Stimulated activated CD4-positive, alpha-beta T cell treated with anti-CD3 and anti-CD28 coated beads, Interleukin-12 subunit alpha, Interleukin-12 subunit beta, amount 100 ng/mL, for 48 hours (primary cell): ENCODE measurements around the gene NR2C2.
"Not testable (repeated sequence)": the region's sequence is repeated elsewhere in the genome, so short reads cannot be mapped to it uniquely, and the experiment has no call there.

Source experiments
- DNase-seq, 3 donors: peaks; one replicate each; pipeline ENCODE4 v3.0.0-alpha.2; 2020; ENCODE audit warnings: low read depth in 2 of 3, low spot score in 1 of 3

NR2C2 gene

GRCh38 chr3:14947100-14947885 is at the start of gene NR2C2:
TSS of gene NR2C2 (plus strand) at chr3:14947583. CDS start at chr3:15003915, 56,332 bp downstream.
- peak; percentile 67 to 82 (median 74) for DNase-seq

DNA sequence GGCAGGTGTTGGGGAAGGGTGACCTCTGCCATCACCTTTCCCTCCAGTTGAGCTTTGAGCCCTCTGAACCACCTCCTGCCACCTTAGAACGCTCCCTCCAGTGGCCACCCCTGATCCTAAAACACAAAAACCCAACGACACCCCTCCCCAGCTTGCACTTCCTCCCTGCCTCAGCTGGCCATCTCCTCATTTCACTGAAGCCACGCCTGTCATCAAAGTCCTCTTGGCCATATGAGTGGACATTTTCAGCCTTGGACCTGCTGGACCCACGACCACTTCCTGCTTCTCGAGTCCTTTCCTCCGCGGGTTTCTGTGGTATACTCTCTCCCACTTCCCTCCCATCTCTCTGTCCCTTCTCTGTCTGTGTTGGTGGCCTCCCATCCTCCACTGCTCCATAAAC is 48.5 kb upstream of the NR2C2 start:
- no peak for DNase-seq

DNA sequence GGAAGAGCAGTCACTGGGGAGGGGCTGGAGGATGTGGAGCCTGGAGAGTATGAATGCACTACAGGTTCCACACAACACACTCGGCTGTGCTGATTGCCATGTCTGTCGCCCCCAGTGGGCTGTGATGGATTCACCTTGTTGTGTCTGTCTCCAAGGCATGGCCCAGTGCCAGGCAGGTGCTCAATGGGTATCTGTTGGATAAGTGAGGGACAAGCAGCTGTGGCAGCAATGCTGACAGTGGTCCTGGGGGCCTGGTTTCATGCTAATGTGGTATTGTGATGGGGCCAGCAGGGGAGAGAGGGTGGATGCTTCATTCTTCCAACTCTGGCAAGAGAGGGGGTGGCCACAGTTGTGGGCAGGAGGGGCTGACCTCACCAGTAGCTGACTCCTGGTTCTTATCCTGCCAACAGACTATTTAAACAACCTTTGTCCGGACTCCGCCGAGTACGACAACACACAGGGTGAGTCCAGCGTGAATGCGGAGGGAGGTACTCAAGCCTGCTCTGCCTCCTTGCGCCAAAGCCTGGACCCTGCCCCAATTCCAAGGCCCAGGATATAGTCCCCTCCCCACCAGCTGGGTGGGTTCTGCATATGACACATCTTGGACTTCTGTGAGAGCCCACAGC is 47.3 kb upstream of the NR2C2 start:
- DNase-seq = no peak

DNA sequence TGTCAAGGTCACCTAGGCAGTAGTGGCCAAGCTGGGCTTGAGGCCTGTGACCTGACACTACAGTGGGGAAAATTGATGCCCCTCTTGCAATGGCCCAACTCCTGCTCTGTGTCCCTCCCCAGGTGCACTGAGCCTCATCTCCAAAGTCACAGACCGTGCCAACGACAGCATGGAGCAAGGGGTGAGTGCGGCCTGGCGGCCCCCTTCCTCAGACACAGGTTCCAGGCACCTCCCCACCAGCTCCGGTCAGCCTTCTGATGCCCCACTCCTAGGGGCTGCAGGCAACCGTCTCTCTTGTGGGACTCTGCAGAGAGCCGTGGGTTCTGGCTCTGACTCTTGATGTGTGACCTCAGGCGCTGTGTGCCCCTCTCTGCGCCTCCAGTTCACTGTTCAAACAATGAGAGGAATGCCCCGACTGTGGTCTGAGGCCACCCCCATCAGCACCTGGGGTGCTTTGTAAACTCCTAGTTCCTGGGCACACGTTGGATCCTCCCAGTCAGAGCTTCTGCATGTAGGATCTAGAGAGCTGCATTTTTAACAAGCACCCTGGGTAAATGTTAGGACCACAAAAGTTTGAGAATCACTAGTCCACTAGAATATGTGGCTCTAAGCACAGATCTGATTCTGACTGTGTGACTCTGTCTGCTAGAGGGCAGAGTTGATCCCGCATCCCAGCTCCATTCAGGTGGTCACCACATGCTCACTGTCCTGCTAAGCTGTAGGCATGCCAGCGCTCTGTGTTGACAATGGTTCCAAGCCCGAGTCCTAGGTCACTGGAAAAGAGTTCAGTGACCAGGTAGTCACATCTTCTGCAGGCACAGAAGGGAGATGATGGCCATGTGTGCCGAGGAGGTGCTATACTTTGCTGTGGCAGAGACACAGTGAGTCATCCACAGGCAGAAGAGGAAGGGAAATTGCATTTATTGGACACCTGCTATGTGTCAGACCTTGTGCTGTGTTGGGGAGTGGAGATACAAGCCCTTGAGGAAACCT is 46.2 kb upstream of the NR2C2 start:
- DNase-seq = no peak

- DNase-seq = no peak
These were observed 44.7 kb upstream of the NR2C2 start for GRCh38 chr3:14902719-14903118.

- DNase-seq = not testable (repeated sequence)
These were observed 43.9 kb upstream of the NR2C2 start for GRCh38 chr3:14903501-14903900.

GRCh38 chr3:14905055-14905657 is 42.2 kb upstream of the NR2C2 start:
- no peak for DNase-seq

DNA sequence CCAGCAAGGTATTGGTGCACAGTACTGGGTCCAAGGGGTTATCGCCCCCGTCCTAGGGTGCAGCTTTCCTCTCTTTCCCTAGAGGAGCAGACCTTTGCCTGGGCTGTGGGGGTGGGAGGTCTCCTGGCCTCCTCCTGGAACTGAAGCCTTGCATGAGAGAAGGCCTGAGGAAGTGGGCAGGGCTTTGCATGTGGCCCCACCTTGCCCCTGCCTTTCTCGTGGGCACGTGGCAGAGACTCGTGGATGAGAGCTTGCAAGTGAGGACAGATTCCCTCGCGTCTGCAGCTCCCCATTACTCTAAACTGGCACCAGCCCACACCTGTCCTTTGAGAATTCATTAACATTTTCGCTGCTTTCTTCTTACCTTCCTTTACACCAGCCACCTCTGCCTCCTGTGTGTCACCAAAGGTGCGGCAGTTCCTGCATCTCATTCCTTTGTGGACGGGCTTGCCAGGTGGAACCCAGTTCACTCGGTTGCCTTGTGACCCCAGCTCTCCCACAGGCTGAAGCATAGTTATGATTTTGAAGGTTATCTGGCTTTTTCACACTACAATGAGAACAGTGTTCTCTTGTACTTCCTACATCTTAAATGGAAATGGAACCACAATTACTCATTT is 40.9 kb upstream of the NR2C2 start:
- no peak for DNase-seq

DNA sequence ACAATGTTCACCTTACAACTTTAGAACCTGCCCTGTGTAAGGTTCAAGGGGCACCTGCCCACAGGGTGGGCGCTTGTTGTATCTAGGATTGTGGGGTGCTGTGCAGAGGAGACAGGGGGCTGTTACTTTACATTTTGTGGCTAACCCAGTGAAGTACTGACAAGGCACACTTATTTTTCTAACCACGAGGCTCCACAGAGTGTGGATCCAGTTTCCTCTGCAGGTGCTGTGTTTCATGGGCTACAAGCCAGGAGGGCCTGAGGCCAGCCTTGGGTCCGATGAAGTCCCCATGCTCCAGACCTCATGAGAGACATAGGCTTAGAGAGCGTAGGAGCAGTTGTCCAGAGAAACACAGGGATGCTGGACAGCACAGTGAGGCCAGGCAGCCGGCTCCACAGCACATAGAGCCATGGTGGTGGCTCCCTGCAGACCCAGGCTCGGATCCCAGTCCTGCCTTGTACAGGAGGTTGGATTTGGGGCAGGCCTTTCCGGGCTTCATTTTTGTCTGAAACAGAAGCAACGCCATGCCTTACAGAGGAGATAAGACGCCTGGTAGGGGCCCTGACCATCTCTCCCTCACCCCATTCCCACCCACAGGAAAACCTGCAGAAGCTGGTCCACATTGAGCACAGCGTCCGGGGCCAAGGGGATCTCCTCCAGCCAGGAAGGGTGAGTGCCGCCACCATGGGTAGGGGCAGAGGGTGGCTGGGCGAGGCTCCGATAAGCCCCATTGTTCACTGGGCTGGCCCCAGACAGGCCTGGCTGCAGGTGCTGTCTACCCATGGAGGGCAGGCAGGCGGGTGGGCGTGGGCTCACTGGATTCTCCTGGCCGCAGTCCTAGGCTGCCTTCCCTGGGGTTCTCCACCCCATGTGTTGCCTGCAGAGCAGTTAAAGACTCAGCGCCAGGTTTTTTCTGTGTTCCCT is 40.1 kb upstream of the NR2C2 start:
- DNase-seq = no peak

GRCh38 chr3:14909250-14909649 is 38.1 kb upstream of the NR2C2 start:
- no peak for DNase-seq

DNA sequence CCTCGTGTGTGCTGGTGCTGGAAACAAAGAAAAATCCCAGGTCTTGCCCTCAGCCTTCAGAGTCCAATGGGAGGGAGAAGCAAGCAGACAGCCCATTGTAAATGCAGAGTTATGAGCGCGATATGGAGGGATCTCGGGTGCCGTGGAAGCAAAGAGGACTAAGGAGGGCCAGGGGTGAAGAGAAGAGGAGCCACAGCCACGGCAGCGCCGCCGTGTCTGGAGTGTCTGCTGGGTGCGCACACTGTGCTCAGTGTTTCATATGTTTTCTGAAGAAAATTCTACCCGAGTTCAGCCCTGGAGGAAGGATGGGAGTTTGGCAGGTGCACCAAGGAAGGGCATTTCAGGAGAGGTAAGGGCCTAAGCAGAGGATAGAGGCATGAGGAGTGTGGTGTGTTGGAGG is 35.7 kb upstream of the NR2C2 start:
- no peak for DNase-seq

- no peak for DNase-seq
These were observed 34.1 kb upstream of the NR2C2 start for GRCh38 chr3:14913071-14913925.

DNA sequence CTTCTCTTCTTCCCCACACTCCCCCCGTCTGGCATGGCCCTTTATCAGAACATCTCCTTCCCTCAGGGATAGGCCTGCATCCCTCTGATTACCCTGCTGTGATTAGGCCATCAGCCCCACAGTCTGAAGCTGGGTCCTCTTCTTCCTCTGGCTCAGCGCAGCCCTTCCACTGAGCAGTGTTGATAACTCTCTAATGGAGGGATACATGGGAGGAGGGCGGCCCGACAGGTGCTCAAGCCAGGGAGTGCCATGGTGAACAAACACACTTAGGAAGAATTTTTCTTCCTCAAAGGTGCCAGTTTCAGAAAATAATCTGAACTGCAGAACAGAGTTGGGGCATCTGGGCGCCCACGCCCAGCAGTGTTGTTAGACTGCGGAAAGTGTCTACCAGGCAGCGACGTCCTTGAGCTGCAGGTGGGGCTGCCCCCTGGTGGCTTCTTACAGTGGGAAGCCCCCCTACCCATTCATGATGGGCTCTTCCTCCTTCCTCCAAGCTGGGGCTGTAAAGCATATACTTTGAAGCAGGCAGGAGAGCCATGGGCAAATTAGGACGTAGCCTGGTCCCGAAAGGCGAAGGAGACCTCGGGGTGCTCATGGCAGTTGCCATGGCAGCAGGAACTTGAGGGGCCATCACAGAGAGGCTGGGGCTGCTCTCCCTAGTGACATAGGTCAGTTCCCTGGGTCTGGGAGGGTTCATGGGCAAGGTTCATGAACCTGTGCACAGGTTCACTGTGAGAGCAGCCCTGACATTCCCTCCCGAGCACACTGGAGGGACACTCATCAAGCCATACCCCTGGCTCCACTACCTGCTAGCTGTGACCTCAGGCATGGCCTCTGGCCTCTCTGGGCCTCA is 33.2 kb upstream of the NR2C2 start:
- no peak for DNase-seq

GRCh38 chr3:14914779-14915117 is 32.6 kb upstream of the NR2C2 start:
- DNase-seq = no peak

- no peak for DNase-seq
These were observed 31.7 kb upstream of the NR2C2 start for GRCh38 chr3:14915636-14916222.

DNA sequence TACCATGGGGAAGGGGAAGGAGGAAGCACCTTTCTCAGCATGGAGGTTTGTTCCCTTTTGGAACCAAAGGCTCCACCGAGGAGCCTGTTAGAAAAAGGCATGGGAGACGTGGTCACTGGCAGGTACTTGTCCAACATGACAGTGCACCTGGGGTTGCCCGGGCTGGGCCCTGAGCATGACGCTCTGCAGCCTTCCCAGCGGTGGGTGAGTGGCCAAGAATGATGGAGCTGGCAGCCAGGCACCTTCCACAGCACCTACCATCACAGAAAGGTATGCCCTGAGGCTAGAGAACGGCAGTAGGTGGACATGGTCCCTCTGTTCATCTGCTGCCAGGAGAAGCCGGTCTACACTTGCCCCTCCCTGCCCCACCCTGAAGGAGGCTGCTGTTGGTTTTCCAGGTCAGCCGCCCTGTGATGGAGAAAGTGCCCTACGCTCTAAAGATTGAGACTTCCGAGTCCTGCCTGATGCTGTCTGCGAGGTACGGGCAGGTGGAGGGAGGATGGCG is 29.0 kb upstream of the NR2C2 start:
- no peak for DNase-seq

GRCh38 chr3:14920536-14920935 is 26.8 kb upstream of the NR2C2 start:
- DNase-seq = no peak
